Endothelial cell of umbilical vein (primary cell): ENCODE measurements around the gene KRTAP4-3. TPM values are rescaled to one million over a fixed set of nuclear protein-coding genes. Genes with fewer than 3 reads are reported as not detected.

Experiments
- Bru-seq: library from RNA; stranded (reverse); fragments of 400-500 nt; gene quantifications from one replicate; lab custom pipeline; 2021; lab: Mats Ljungman, UMichigan
- BruChase-seq, 2 experiments: library from RNA; stranded (reverse); fragments of 400-500 nt; gene quantifications; one replicate each; lab custom pipeline; 2021; lab: Mats Ljungman, UMichigan
- BruUV-seq: library from RNA; stranded (reverse); fragments of 400-500 nt; replicated peaks from 2 replicates; lab custom pipeline; 2021; lab: Mats Ljungman, UMichigan
- CTCF ChIA-PET: fragments of 300-600, 350-600 bp; sonication (Branson Sonifier 250); formaldehyde crosslinking; loops from one replicate; lab custom pipeline; 2021; ENCODE audit warnings: antibody characterized with exemption, inconsistent platforms; lab: Charles Lee
- POLR2A ChIA-PET: fragments of 300-600, 350-600 bp; sonication (Branson Sonifier 250); formaldehyde crosslinking; loops from one replicate; lab custom pipeline; 2021; ENCODE audit warnings: antibody characterized with exemption, inconsistent platforms; lab: Charles Lee
- DNase-seq: peaks from one replicate; pipeline ENCODE4 v3.0.0-alpha.2; 2011; ENCODE audit warnings: low read depth, low spot score
- FAIRE-seq: peaks from 2 replicates; lab custom pipeline; 2011; peaks lifted over from hg19 to GRCh38; lab: Jason Lieb, UNC
- H2AFZ ChIP-seq: 2 replicates; pipeline ENCODE4 v1.6.0; 2012; ENCODE audit warnings: low read depth, low read length, control low read depth, inconsistent platforms
- H3K27ac ChIP-seq: 2 replicates; pipeline ENCODE4 v1.5.1; 2011; ENCODE audit warnings: low read depth, mild to moderate bottlenecking, control low read depth, low read length, moderate library complexity; ENCODE audit not compliant: insufficient read depth
- H3K27me3 ChIP-seq, 2 experiments: 2 replicates each; pipeline versions ENCODE4 v1.6.0 to v1.6.1; 2011; ENCODE audit warnings: low read length in 2 of 2, mixed read lengths in 1 of 2; ENCODE audit not compliant: control insufficient read depth in 2 of 2, insufficient read depth in 2 of 2
- H3K36me3 ChIP-seq, 2 experiments: 2 replicates in 1 of 2; 3 replicates in 1 of 2; pipeline ENCODE4 v1.5.1; 2011; ENCODE audit warnings: low read length in 2 of 2, mild to moderate bottlenecking in 1 of 2, moderate library complexity in 1 of 2; ENCODE audit not compliant: control insufficient read depth in 2 of 2, insufficient read depth in 2 of 2; ENCODE audit errors: extremely low read depth in 1 of 2
- H3K4me1 ChIP-seq: 3 replicates; pipeline ENCODE4 v1.5.1; 2011; ENCODE audit warnings: mild to moderate bottlenecking, low read length; ENCODE audit not compliant: control insufficient read depth, insufficient read depth; ENCODE audit errors: extremely low read depth
- H3K4me2 ChIP-seq: 2 replicates; pipeline ENCODE4 v1.6.1; 2011; ENCODE audit warnings: low read length, control low read depth, mixed read lengths; ENCODE audit not compliant: insufficient read depth
- H3K4me3 ChIP-seq, 3 experiments: fragments of 200-600 bp in 1 of 3; sonication (generic), shearing (Covaris generic) in 1 of 3; replicated peaks in 1 of 3; 2 replicates each; pipeline ENCODE4 v1.5.1; 2011 to 2016; ENCODE audit warnings: control low read depth in 3 of 3, low read length in 3 of 3, mild to moderate bottlenecking in 2 of 3, inconsistent platforms in 1 of 3, low read depth in 1 of 3, moderate library complexity in 1 of 3; ENCODE audit not compliant: insufficient read depth in 1 of 3
- H3K79me2 ChIP-seq: 2 replicates; pipeline ENCODE4 v1.6.0; 2012; ENCODE audit warnings: low read length, inconsistent platforms; ENCODE audit not compliant: control insufficient read depth, insufficient read depth
- H3K9ac ChIP-seq: replicated peaks from 2 replicates; pipeline ENCODE3; 2011; ENCODE audit warnings: low read length, control low read depth; ENCODE audit not compliant: insufficient read depth; ENCODE audit errors: extremely low read depth
- H3K9me1 ChIP-seq: replicated peaks from 3 replicates; pipeline ENCODE4 v1.6.0; 2011; ENCODE audit warnings: mild to moderate bottlenecking, low read length; ENCODE audit not compliant: control insufficient read depth, insufficient read depth; ENCODE audit errors: extremely low read depth
- H3K9me3 ChIP-seq: replicated peaks from 2 replicates; pipeline ENCODE4 v1.5.1; 2012; ENCODE audit warnings: low read length, inconsistent platforms; ENCODE audit not compliant: control insufficient read depth, insufficient read depth
- H4K20me1 ChIP-seq: replicated peaks from 2 replicates; pipeline ENCODE3; 2011; ENCODE audit warnings: mild to moderate bottlenecking, low read length; ENCODE audit not compliant: control insufficient read depth, insufficient read depth; ENCODE audit errors: extremely low read depth
- CTCF ChIP-seq, 2 donors: IDR thresholded peaks; 1 replicate in 1 of 2; 2 replicates in 1 of 2; pipeline ENCODE4 v1.5.1; 2011; ENCODE audit warnings: low read length in 2 of 2, mild to moderate bottlenecking in 2 of 2, moderate library complexity in 2 of 2, control low read depth in 1 of 2, inconsistent platforms in 1 of 2, low read depth in 1 of 2; ENCODE audit not compliant: insufficient read depth in 1 of 2; ENCODE audit errors: extremely low read depth in 1 of 2
- EZH2 ChIP-seq: IDR thresholded peaks from 2 replicates; pipeline ENCODE4 v1.6.1; 2012; ENCODE audit warnings: borderline replicate concordance, low read depth, mild to moderate bottlenecking, moderate library complexity, low read length, inconsistent platforms; ENCODE audit not compliant: severe bottlenecking
- FOS ChIP-seq: IDR thresholded peaks from 2 replicates; pipeline ENCODE4 v1.6.1; 2011; ENCODE audit warnings: mild to moderate bottlenecking, low read length, moderate library complexity, borderline replicate concordance; ENCODE audit not compliant: insufficient read depth
- GATA2 ChIP-seq: IDR thresholded peaks from 2 replicates; pipeline ENCODE4 v1.7.0; 2011; ENCODE audit warnings: low read depth, mild to moderate bottlenecking, moderate library complexity, mixed read lengths, low read length; ENCODE audit not compliant: insufficient read length, insufficient read depth
- JUN ChIP-seq: IDR thresholded peaks from 2 replicates; pipeline ENCODE4 v1.6.1; 2011; ENCODE audit warnings: borderline replicate concordance, low read depth; ENCODE audit not compliant: insufficient read length, insufficient read depth
- MYC ChIP-seq: IDR thresholded peaks from one replicate; pipeline ENCODE4 v1.6.1; 2011; ENCODE audit warnings: mild to moderate bottlenecking, low read depth, low read length
- POLR2A ChIP-seq: IDR thresholded peaks from 2 replicates; pipeline ENCODE4 v1.6.1; 2012; ENCODE audit warnings: low read depth, mild to moderate bottlenecking, control low read depth, low read length
- POLR2AphosphoS5 ChIP-seq: IDR thresholded peaks from 2 replicates; pipeline ENCODE4 v1.6.1; 2012; ENCODE audit warnings: low read depth, mild to moderate bottlenecking, control low read depth, low read length, moderate library complexity; ENCODE audit not compliant: insufficient read depth
- dilution Hi-C: fragments of 300-500 bp; cut with MboI; formaldehyde crosslinking; loops from one replicate; pipeline ENCODE4 v1.15.0; 2019; ENCODE audit warnings: low sequenced_read_pairs; ENCODE audit not compliant: extremely low pct_ligation_motif_present
- intact Hi-C: fragments of 100-400 bp; cut with micrococcal nuclease; formaldehyde crosslinking; loops from one replicate; pipeline ENCODE4 v1.10.0; 2022
- long read RNA-seq: library from polyadenylated mRNA; stranded (forward); transcript quantifications from one replicate; pipeline ENCODE4 v2.0.0, GENCODE V29; 2021
- polyA minus RNA-seq, 3 experiments: library from RNA; depleted of rRNA, polyadenylated mRNA; stranded (reverse); fragments of >200 nt; gene quantifications; 1 replicate in 1 of 3; 2 replicates in 2 of 3; pipeline ENCODE4 v1.2.3, GENCODE V29; 2011
- polyA plus RNA-seq, 4 experiments: library from polyadenylated mRNA; depleted of rRNA in 3 of 4; stranded (reverse) in 3 of 4; unstranded in 1 of 4; fragments of >200 nt; gene quantifications; 2 replicates each; pipeline versions ENCODE4 v1.2.1 to v1.2.3, GENCODE V29; 2011 to 2012; ENCODE audit warnings: missing spikeins in 1 of 4
- total RNA-seq: library from RNA; stranded (reverse); gene quantifications from 2 replicates; pipeline ENCODE4 v1.2.3, GENCODE V29; 2021
- TF ChIP-seq, protein P1 (sequence below): IDR thresholded peaks from 2 replicates; pipeline ENCODE4 v1.6.1; 2011; ENCODE audit not compliant: insufficient read depth, insufficient read length

The KRTAP4-3 gene
- total RNA-seq (not detected in 2 replicates), polyA plus RNA-seq (not detected in 2 replicates), polyA minus RNA-seq (not detected in 2 replicates), Bru-seq, nascent RNA (not detected), BruChase-seq, experiment 1, labeled RNA remaining after a 6-hour chase (not detected), BruChase-seq, experiment 2, labeled RNA remaining after a 2-hour chase (not detected)
- not detected in 2 replicates for polyA plus RNA-seq (2011; cell fraction: cytosol; rRNA removed)
- not detected in 2 replicates for polyA plus RNA-seq (2011; cell fraction: nucleus; rRNA removed)
- polyA plus RNA-seq (2012), result not detected in 2 replicates
- polyA minus RNA-seq (2011; cell fraction: cytosol; rRNA and poly(A)+ RNA removed), result not detected
- polyA minus RNA-seq (2011; cell fraction: nucleus; rRNA and poly(A)+ RNA removed), result not detected in 2 replicates
- long read RNA-seq, result 0 reads

GRCh38 chr17:41168121-41168520 lies at the start of gene KRTAP4-3:
Gene KRTAP4-3, minus strand, starts transcription at chr17:41168221. Its CDS starts 49 bp downstream, at chr17:41168172.
- intact Hi-C loops, result no loop called here
- no peak within 1 kb of the TSS for H3K4me2 ChIP-seq
- CTCF ChIA-PET, result no interaction called here

More at GRCh38 chr17:41168121-41168520, at the start of gene KRTAP4-3:
- no peaks in the 10 kb centered on the region for H3K4me1 ChIP-seq
- POLR2A ChIA-PET, result no interaction called here
- no peaks in the 10 kb centered on the region for H3K27me3 ChIP-seq
- H3K9ac ChIP-seq, result no peak within 1 kb of the TSS
- no peaks in the 10 kb centered on the region for H3K9me1 ChIP-seq
- dilution Hi-C loops, result no loop called here
- no peak for DNase-seq
- no peaks in the 10 kb centered on the region for H3K36me3 ChIP-seq
- H3K4me3 ChIP-seq, result no peak within 1 kb of the TSS
- H3K27ac ChIP-seq, result no peak within 1 kb of the TSS
- BruUV-seq, result no TSS peak
- H4K20me1 ChIP-seq, result no peaks in the 10 kb centered on the region
- no peak for FAIRE-seq
- TF ChIP-seq POLR2A, result no peak
- TF ChIP-seq CTCF (IDR thresholded peaks at IDR 0.05; ENCODE audit: extremely low read depth in 1 of 2, insufficient read depth in 1 of 2, low read depth in 1 of 2, low read length in 2 of 2), result no peak
- TF ChIP-seq POLR2AphosphoS5, result no peak
- no peak for TF ChIP-seq JUN
- TF ChIP-seq EZH2, result no peak
- no peak for TF ChIP-seq MYC
- TF ChIP-seq, protein P1, sequence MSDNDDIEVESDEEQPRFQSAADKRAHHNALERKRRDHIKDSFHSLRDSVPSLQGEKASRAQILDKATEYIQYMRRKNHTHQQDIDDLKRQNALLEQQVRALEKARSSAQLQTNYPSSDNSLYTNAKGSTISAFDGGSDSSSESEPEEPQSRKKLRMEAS, result no peak
- TF ChIP-seq GATA2, result no peak
- TF ChIP-seq FOS, result no peak
- no peaks in the 10 kb centered on the region for H3K79me2 ChIP-seq
- no peak within 1 kb of the TSS for H2AFZ ChIP-seq
- H3K9me3 ChIP-seq, result no peaks in the 10 kb centered on the region
